DOHH2 (cell line): ENCODE measurements around the gene HNRNPA0.

Experiments
- CTCF ChIP-seq: fragments of 200-600 bp; sonication (generic); IDR thresholded peaks from one replicate; pipeline ENCODE4 v1.5.1; 2014; ENCODE audit warnings: antibody characterized with exemption, mild to moderate bottlenecking, low read depth, low read length; ENCODE audit not compliant: poor library complexity, severe bottlenecking
- EZH2phosphoT487 ChIP-seq: fragments of 200-600 bp; sonication (generic); IDR thresholded peaks from 2 replicates; pipeline ENCODE4 v1.6.1; 2017; ENCODE audit warnings: borderline replicate concordance, mild to moderate bottlenecking, antibody characterized with exemption, low read length, moderate library complexity, mixed read lengths

GRCh38 chr5:137712139-137712667 lies 42.0 kb downstream of the HNRNPA0 start:
- TF ChIP-seq CTCF (no peak), EZH2phosphoT487 (no peak)
